ENCODE data around the gene DPH1. TPM values are rescaled to one million over a fixed set of nuclear protein-coding genes. Genes with fewer than 3 reads are reported as not detected.
"Not testable (repeated sequence)": the region's sequence is repeated elsewhere in the genome, so short reads cannot be mapped to it uniquely, and the experiment has no call there.

Gene DPH1
- total and polyA plus RNA-seq, 5 experiments from 2014 or later, result 26.6 to 124 (median 47.0) TPM

- Mint-ChIP-seq H3K27ac (no peak overlapping the region), H3K4me3 (no peak overlapping the region), H3K9me3 (no peaks in the 10 kb centered on the region), H3K4me1 (peaks cover 0 to 4% (median 2%) of the 10 kb centered on the region in 4 donors), H3K27me3 (peaks cover 0 to 19% (median 4%) of the 10 kb centered on the region in 5 donors), H3K36me3 (peaks cover 0 to 2% (median 0%) of the 10 kb centered on the region in 3 donors)
- POLR2A ChIA-PET, result no interaction called here
- DNase-seq (no peak), ATAC-seq (no peak)
These were observed 17.5 kb upstream of the DPH1 start for GRCh38 chr17:2012499-2012898.

GRCh38 chr17:2013220-2013993, 16.5 kb upstream of the DPH1 start:
- H3K27ac Mint-ChIP-seq, H3K36me3 Mint-ChIP-seq, H3K9me3 Mint-ChIP-seq, DNase-seq, ATAC-seq, H3K4me3 Mint-ChIP-seq, H3K4me1 Mint-ChIP-seq, POLR2A ChIA-PET: not testable (repeated sequence)
- H3K27me3 Mint-ChIP-seq, result peaks cover 0 to 27% (median 6%) of the 10 kb centered on the region in 5 donors

GRCh38 chr17:2013994-2014317, 16.0 kb upstream of the DPH1 start:
- no peak for ATAC-seq
- no peak overlapping the region for H3K27ac Mint-ChIP-seq
- H3K4me3 Mint-ChIP-seq, result no peak overlapping the region
- H3K36me3 Mint-ChIP-seq, result peaks cover 0 to 2% (median 0%) of the 10 kb centered on the region in 3 donors
- no peaks in the 10 kb centered on the region for H3K9me3 Mint-ChIP-seq
- peaks cover 0 to 4% (median under 1%) of the 10 kb centered on the region in 4 donors for H3K4me1 Mint-ChIP-seq
- no peak for DNase-seq
- POLR2A ChIA-PET, result no interaction called here
- peaks cover 0 to 30% (median 3%) of the 10 kb centered on the region in 5 donors for H3K27me3 Mint-ChIP-seq

GRCh38 chr17:2015314-2015713, 14.6 kb upstream of the DPH1 start:
- Mint-ChIP-seq H3K9me3 (no peaks in the 10 kb centered on the region), H3K27me3 (peaks cover 0 to 35% (median 7%) of the 10 kb centered on the region in 5 donors), H3K27ac (no peak overlapping the region), H3K36me3 (peaks cover 0 to 2% (median 0%) of the 10 kb centered on the region in 3 donors), H3K4me3 (no peak overlapping the region), H3K4me1 (peaks cover 0 to 4% (median 2%) of the 10 kb centered on the region in 4 donors)
- no peak for DNase-seq
- no peak for ATAC-seq
- POLR2A ChIA-PET, result interaction anchor here (1.0 kb wide), 1 partner anchor 10 kb away, joined by 4 read pairs; the partner anchor contains the start of gene RTN4RL1

GRCh38 chr17:2016494-2016893, 13.5 kb upstream of the DPH1 start:
- H3K4me1 Mint-ChIP-seq, result peaks cover 4 to 10% (median 7%) of the 10 kb centered on the region in 4 donors
- peaks cover 0 to 2% (median 0%) of the 10 kb centered on the region in 3 donors for H3K36me3 Mint-ChIP-seq
- POLR2A ChIA-PET, result no interaction called here
- no peak overlapping the region for H3K27ac Mint-ChIP-seq
- DNase-seq (no peak), ATAC-seq (no peak)
- no peaks in the 10 kb centered on the region for H3K9me3 Mint-ChIP-seq
- H3K4me3 Mint-ChIP-seq, result no peak overlapping the region
- H3K27me3 Mint-ChIP-seq, result peaks cover 0 to 31% (median 11%) of the 10 kb centered on the region in 5 donors

- no peak for DNase-seq
- Mint-ChIP-seq H3K27me3 (peaks cover 0 to 30% (median 12%) of the 10 kb centered on the region in 5 donors), H3K36me3 (peaks cover 0 to 1% (median 0%) of the 10 kb centered on the region in 3 donors), H3K4me1 (peaks cover 6 to 9% (median 8%) of the 10 kb centered on the region in 4 donors), H3K4me3 (no peak overlapping the region), H3K27ac (peak overlapping the region in 2 of 10 donors; percentile 17 to 55), H3K9me3 (no peaks in the 10 kb centered on the region)
- no peak for ATAC-seq
- POLR2A ChIA-PET, result no interaction called here
These were observed 12.5 kb upstream of the DPH1 start for GRCh38 chr17:2017274-2017941.

GRCh38 chr17:2018716-2019510, 11.0 kb upstream of the DPH1 start:
- Mint-ChIP-seq H3K36me3 (no peaks in the 10 kb centered on the region), H3K4me1 (peaks cover 14 to 19% (median 18%) of the 10 kb centered on the region in 4 donors), H3K9me3 (no peaks in the 10 kb centered on the region), H3K27ac (peak overlapping the region in 1 of 10 donors; percentile 25), H3K27me3 (peaks cover 0 to 32% (median 14%) of the 10 kb centered on the region in 5 donors), H3K4me3 (no peak overlapping the region)
- DNase-seq, result no peak
- ATAC-seq, result no peak
- POLR2A ChIA-PET, result no interaction called here

GRCh38 chr17:2019723-2020122, 10.2 kb upstream of the DPH1 start:
- POLR2A ChIA-PET, result no interaction called here
- Mint-ChIP-seq H3K9me3 (no peaks in the 10 kb centered on the region), H3K36me3 (no peaks in the 10 kb centered on the region), H3K27me3 (peaks cover 0 to 25% (median 9%) of the 10 kb centered on the region in 5 donors), H3K4me3 (no peak overlapping the region), H3K27ac (no peak overlapping the region), H3K4me1 (peaks cover 14 to 21% (median 19%) of the 10 kb centered on the region in 4 donors)
- ATAC-seq (no peak), DNase-seq (no peak)

GRCh38 chr17:2020721-2021120, 9.2 kb upstream of the DPH1 start:
- Mint-ChIP-seq H3K36me3 (no peaks in the 10 kb centered on the region), H3K4me1 (peaks cover 15 to 24% (median 22%) of the 10 kb centered on the region in 4 donors), H3K4me3 (no peak overlapping the region), H3K27me3 (peaks cover 0 to 23% (median 4%) of the 10 kb centered on the region in 5 donors), H3K9me3 (no peaks in the 10 kb centered on the region), H3K27ac (peak overlapping the region in 2 of 10 donors; percentile 33 to 60)
- POLR2A ChIA-PET, result no interaction called here
- ATAC-seq (no peak), DNase-seq (no peak)

- peak; percentile 40 to 60 for ATAC-seq
- H3K36me3 Mint-ChIP-seq, result no peaks in the 10 kb centered on the region
- H3K4me1 Mint-ChIP-seq, result peaks cover 21 to 31% (median 29%) of the 10 kb centered on the region in 4 donors
- POLR2A ChIA-PET, result no interaction called here
- H3K27ac Mint-ChIP-seq, result peak overlapping the region in 6 of 10 donors; percentile 27 to 82 (median 48)
- H3K27me3 Mint-ChIP-seq, result peaks cover 4 to 36% (median 14%) of the 10 kb centered on the region in 5 donors
- no peaks in the 10 kb centered on the region for H3K9me3 Mint-ChIP-seq
- DNase-seq, result peak in 3 of 10 donors; percentile 17 to 43 (median 40)
- H3K4me3 Mint-ChIP-seq, result peak overlapping the region; percentile 48 to 81 (median 72)
These were observed 7.2 kb upstream of the DPH1 start for GRCh38 chr17:2022647-2023240.

GRCh38 chr17:2023256-2023655, 6.7 kb upstream of the DPH1 start:
- Mint-ChIP-seq H3K4me1 (peaks cover 21 to 31% (median 29%) of the 10 kb centered on the region in 4 donors), H3K27ac (peak overlapping the region in 4 of 10 donors; percentile 44 to 80 (median 54)), H3K4me3 (peak overlapping the region; percentile 48 to 81 (median 72)), H3K9me3 (no peaks in the 10 kb centered on the region), H3K36me3 (no peaks in the 10 kb centered on the region), H3K27me3 (peaks cover 4 to 37% (median 14%) of the 10 kb centered on the region in 5 donors)
- ATAC-seq (no peak), DNase-seq (no peak)
- POLR2A ChIA-PET, result no interaction called here

Measured in naive thymus-derived CD8-positive, alpha-beta T cell (primary cell).